ENCODE results near the gene TPX2.

Gene TPX2

GRCh38 chr20:31708736-31709534 lies 30.2 kb upstream of the TPX2 start:
- peak overlapping the region; percentile 39 for H3K27ac ChIP-seq

GRCh38 chr20:31709939-31710338 lies 29.2 kb upstream of the TPX2 start:
- no peak overlapping the region for H3K27ac ChIP-seq
- TF ChIP-seq CTCF (conservative IDR thresholded peaks at IDR 0.05), result no peak

More at GRCh38 chr20:31708736-31709534, 30.2 kb upstream of the TPX2 start:
- TF ChIP-seq CTCF (conservative IDR thresholded peaks at IDR 0.05), result no peak

GRCh38 chr20:31710423-31711108 lies 28.5 kb upstream of the TPX2 start:
- H3K27ac ChIP-seq, result peak overlapping the region; percentile 83
- TF ChIP-seq CTCF (conservative IDR thresholded peaks at IDR 0.05), result no peak

GRCh38 chr20:31711179-31712111 lies 27.6 kb upstream of the TPX2 start:
- TF ChIP-seq CTCF (conservative IDR thresholded peaks at IDR 0.05), result no peak
- H3K27ac ChIP-seq, result peak overlapping the region; percentile 83

- no peak for TF ChIP-seq CTCF (conservative IDR thresholded peaks at IDR 0.05)
- peak overlapping the region; percentile 83 for H3K27ac ChIP-seq
These were observed 27.0 kb upstream of the TPX2 start for GRCh38 chr20:31712112-31712553.

- TF ChIP-seq CTCF (conservative IDR thresholded peaks at IDR 0.05), result no peak
- H3K27ac ChIP-seq, result peak overlapping the region; percentile 83
These were observed 26.4 kb upstream of the TPX2 start for GRCh38 chr20:31712564-31713311.
